ENCODE measurements around the gene THOC5.
"Not testable (repeated sequence)": the region's sequence is repeated elsewhere in the genome, so short reads cannot be mapped to it uniquely, and the experiment has no call there.

Gene THOC5

GRCh38 chr22:29553351-29554224, at the start of gene THOC5:
TSS of gene THOC5 (minus strand) at chr22:29553757. CDS start at chr22:29549147, 4,610 bp downstream.
- FAIRE-seq, result peak; percentile 97

- no peak for FAIRE-seq
These were observed 45.1 kb upstream of the THOC5 start for GRCh38 chr22:29598684-29599020.

GRCh38 chr22:29597871-29598683, 44.5 kb upstream of the THOC5 start:
- not testable (repeated sequence) for FAIRE-seq

- no peak for FAIRE-seq
These were observed 42.9 kb upstream of the THOC5 start for GRCh38 chr22:29596408-29596807.

- FAIRE-seq, result not testable (repeated sequence)
These were observed 40.9 kb upstream of the THOC5 start for GRCh38 chr22:29594447-29594846.

- no peak for FAIRE-seq
These were observed 40.4 kb upstream of the THOC5 start for GRCh38 chr22:29593923-29594322.

- FAIRE-seq, result no peak
These were observed 34.6 kb upstream of the THOC5 start for GRCh38 chr22:29587938-29588699.

GRCh38 chr22:29586193-29586705, 32.7 kb upstream of the THOC5 start:
- not testable (repeated sequence) for FAIRE-seq

- no peak for FAIRE-seq
These were observed 31.4 kb upstream of the THOC5 start for GRCh38 chr22:29584975-29585374.

- FAIRE-seq, result no peak
These were observed 28.2 kb upstream of the THOC5 start for GRCh38 chr22:29581799-29582198.

GRCh38 chr22:29580200-29580810, 26.7 kb upstream of the THOC5 start:
- FAIRE-seq, result no peak

GRCh38 chr22:29578462-29579200, 25.1 kb upstream of the THOC5 start:
- FAIRE-seq, result no peak

- no peak for FAIRE-seq
These were observed 21.3 kb upstream of the THOC5 start for GRCh38 chr22:29574762-29575450.

- no peak for FAIRE-seq
These were observed 17.5 kb upstream of the THOC5 start for GRCh38 chr22:29570912-29571549.

GRCh38 chr22:29570456-29570855, 16.9 kb upstream of the THOC5 start:
- no peak for FAIRE-seq

- FAIRE-seq, result no peak
These were observed 15.6 kb upstream of the THOC5 start for GRCh38 chr22:29569011-29569678.

GRCh38 chr22:29567338-29567737, 13.8 kb upstream of the THOC5 start:
- FAIRE-seq, result no peak

- not testable (repeated sequence) for FAIRE-seq
These were observed 13.0 kb upstream of the THOC5 start for GRCh38 chr22:29566513-29566912.

- no peak for FAIRE-seq
These were observed 10.3 kb upstream of the THOC5 start for GRCh38 chr22:29563652-29564460.

Measured in G401.6 (cell line).